GM12878 (cell line): ENCODE data around the gene STK16. TPM values are rescaled to one million over a fixed set of nuclear protein-coding genes. Genes with fewer than 3 reads are reported as not detected.
A peak's percentile ranks its signal among the peaks of the same experiment; 100 is the strongest.

ENCODE experiments used
- BMI1 ChIP-seq: fragments of 450-650 bp; IDR thresholded peaks from 2 replicates; pipeline ENCODE4 v1.6.1; 2016; ENCODE audit warnings: mild to moderate bottlenecking, moderate library complexity, borderline replicate concordance
- EED ChIP-seq: sonication (generic); IDR thresholded peaks from 2 replicates; pipeline ENCODE4 v1.6.1; 2016; ENCODE audit warnings: antibody characterized with exemption, low read depth
- ESRRA ChIP-seq: IDR thresholded peaks from 2 replicates; pipeline ENCODE4 v1.6.1; 2012; ENCODE audit warnings: mild to moderate bottlenecking, low read length, improper control_type of control experiment
- GATAD2B ChIP-seq: fragments of 450-650 bp; conservative IDR thresholded peaks from 2 replicates; pipeline ENCODE4 v1.6.1; 2017; ENCODE audit warnings: low read depth, mild to moderate bottlenecking, moderate library complexity
- HDAC2 ChIP-seq: fragments of 200-600 bp; sonication (generic); IDR thresholded peaks from 2 replicates; pipeline ENCODE4 v1.6.1; 2017
- HDAC6 ChIP-seq: fragments of 200-600 bp; sonication (generic); IDR thresholded peaks from one replicate; pipeline ENCODE4 v1.8.0; 2017; ENCODE audit warnings: antibody characterized with exemption; ENCODE audit not compliant: unreplicated experiment
- HDGF ChIP-seq: fragments of 450-650 bp; IDR thresholded peaks from 2 replicates; pipeline ENCODE4 v1.6.1; 2016; ENCODE audit warnings: antibody characterized with exemption
- IRF5 ChIP-seq: fragments of 450-650 bp; IDR thresholded peaks from 2 replicates; pipeline ENCODE4 v1.6.1; 2017; ENCODE audit warnings: borderline replicate concordance
- KAT2A ChIP-seq: conservative IDR thresholded peaks from 2 replicates; pipeline ENCODE4 v1.6.1; 2011; ENCODE audit warnings: low read depth, low read length; ENCODE audit not compliant: control insufficient read depth
- MTA3 ChIP-seq: IDR thresholded peaks from 2 replicates; pipeline ENCODE4 v1.6.1; 2012; ENCODE audit warnings: low read length, inconsistent platforms, borderline replicate concordance
- MYC ChIP-seq: IDR thresholded peaks from 2 replicates; pipeline ENCODE4 v1.6.1; 2011; ENCODE audit warnings: mild to moderate bottlenecking, low read length, moderate library complexity, inconsistent platforms; ENCODE audit not compliant: insufficient read depth, insufficient replicate concordance, insufficient read length, severe bottlenecking
- NRF1 ChIP-seq: conservative IDR thresholded peaks from 2 replicates; pipeline ENCODE4 v1.6.1; 2011; ENCODE audit warnings: mild to moderate bottlenecking, low read depth, low read length, improper control_type of control experiment
- POLR2AphosphoS5 ChIP-seq: IDR thresholded peaks from 2 replicates; pipeline ENCODE4 v1.6.1; 2011; ENCODE audit warnings: mild to moderate bottlenecking, low read length, inconsistent platforms
- RB1 ChIP-seq: fragments of 450-650 bp; formaldehyde crosslinking; IDR thresholded peaks from 2 replicates; pipeline ENCODE4 v1.6.1; 2017; ENCODE audit warnings: mild to moderate bottlenecking, borderline replicate concordance
- RBBP5 ChIP-seq: fragments of 200-600 bp; sonication (generic); conservative IDR thresholded peaks from 2 replicates; pipeline ENCODE4 v1.6.1; 2016
- RELA ChIP-seq: fragments of 450-650 bp; IDR thresholded peaks from 2 replicates; pipeline ENCODE4 v1.8.0; 2014; ENCODE audit warnings: borderline replicate concordance; ENCODE audit not compliant: partially characterized antibody
- RUNX3 ChIP-seq: IDR thresholded peaks from 2 replicates; pipeline ENCODE4 v1.6.1; 2012; ENCODE audit warnings: low read length, inconsistent platforms
- SMC3 ChIP-seq: IDR thresholded peaks from 2 replicates; pipeline ENCODE4 v1.6.1; 2011; ENCODE audit warnings: low read length, improper control_type of control experiment, borderline replicate concordance
- SRF ChIP-seq, 2 experiments: IDR thresholded peaks; 2 replicates each; pipeline ENCODE4 v1.6.1; 2011; ENCODE audit warnings: low read depth in 2 of 2, low read length in 2 of 2, mild to moderate bottlenecking in 1 of 2, moderate library complexity in 1 of 2
- STAT3 ChIP-seq: IDR thresholded peaks from 2 replicates; pipeline ENCODE4 v1.6.1; 2011; ENCODE audit warnings: low read depth, low read length, improper control_type of control experiment
- TARDBP ChIP-seq: IDR thresholded peaks from 2 replicates; pipeline ENCODE4 v1.6.1; 2016; ENCODE audit warnings: borderline replicate concordance
- ZBED1 ChIP-seq: IDR thresholded peaks from 2 replicates; pipeline ENCODE4 v1.6.1; 2016; ENCODE audit warnings: borderline replicate concordance
- polyA plus RNA-seq, 11 experiments: library from polyadenylated mRNA; depleted of rRNA in 4 of 11; unstranded in 6 of 11; stranded (reverse) in 5 of 11; fragments of >200 nt; fragmentation: Nextera tagmentation in 4 of 11; fragmentation: Illumina TruSeq in 1 of 11; extraction: Ambion mirVana in 4 of 11; extraction: Trizol in 1 of 11; gene quantifications; 1 replicate in 1 of 11; 2 replicates in 10 of 11; pipeline versions ENCODE4 v1.2.1 to v1.2.3, GENCODE V29; 2011 to 2016; ENCODE audit warnings: inconsistent platforms in 2 of 11, missing spikeins in 2 of 11, low read depth in 1 of 11
- total RNA-seq, 4 experiments: library from RNA; depleted of rRNA in 3 of 4; stranded (reverse); fragments of >200 nt in 3 of 4; fragmentation: Illumina TruSeq in 1 of 4; extraction: Trizol in 1 of 4; gene quantifications; 2 replicates each; pipeline versions ENCODE4 v1.2.1 to v1.2.3, GENCODE V29; 2013 to 2021
- TF ChIP-seq, protein P1 (sequence below): fragments of 450-650 bp; IDR thresholded peaks from 2 replicates; pipeline ENCODE4 v1.6.1; 2016; ENCODE audit warnings: mild to moderate bottlenecking, moderate library complexity, borderline replicate concordance

Gene STK16
- total and polyA plus RNA-seq, 10 of the 15 experiments (the other 5 are each of a cell fraction or from before 2014, with no cell fraction given): 4.3 to 50.1 (median 17.9) TPM

DNA sequence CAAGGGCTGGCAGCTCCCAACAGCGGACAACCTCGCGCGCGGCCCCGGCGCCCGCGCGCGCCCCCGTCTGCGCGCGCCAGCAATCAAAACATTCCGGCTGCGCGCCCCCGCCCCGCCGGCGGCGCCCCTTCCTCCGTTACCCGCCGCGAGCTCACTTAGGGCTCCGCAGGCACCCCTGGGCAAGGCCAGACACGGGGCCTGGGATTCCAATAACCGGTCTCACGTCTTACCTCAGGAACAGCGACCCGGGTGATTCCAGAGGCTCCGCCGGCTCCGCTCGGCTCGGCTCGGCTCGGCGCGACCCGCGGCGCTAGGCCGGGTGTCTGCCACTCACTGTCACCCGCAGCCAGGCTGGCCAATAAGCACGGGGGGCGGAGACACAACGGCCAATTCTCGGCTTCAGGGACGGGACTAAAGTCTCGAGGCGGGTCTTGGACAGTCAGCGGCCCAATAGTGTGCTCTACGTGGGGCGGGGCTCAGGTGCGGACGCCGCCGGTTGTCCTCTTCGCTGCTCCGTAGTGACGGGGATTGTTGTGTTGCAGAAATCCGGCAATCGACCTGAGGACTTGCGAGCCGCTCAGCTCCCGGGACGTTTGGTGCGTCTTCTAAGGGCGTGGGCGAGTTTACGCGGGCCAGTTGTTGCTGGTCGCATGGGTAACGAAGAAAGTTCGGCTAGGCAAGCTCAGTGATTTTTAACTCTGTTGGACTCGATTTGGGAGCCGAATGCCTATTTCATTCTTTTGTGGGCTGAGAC lies 15.8 kb upstream of the STK16 start, which contains the start of the genes ANKZF1 and ATG9A (continued):
- TF ChIP-seq NRF1 (0 out of 2 replicates have a peak, but pooled peaks have one; percentile 12), HDGF (no peak; the same call in 1 of the 2 replicates), GATAD2B (0 out of 2 replicates have a peak, but pooled peaks have one; percentile 48), MYC (peak; percentile 41), SMC3 (no peak), RB1 (peak; percentile 89), SRF (IDR thresholded peaks at IDR 0.05; ENCODE audit: low read depth in 2 of 2, low read length in 2 of 2) (no peak), HDAC2 (0 out of 2 replicates have a peak, but pooled peaks have one; percentile 59), BMI1 (no peak), RBBP5 (no peak), ZBED1 (no peak), ESRRA (0 out of 2 replicates have a peak, but pooled peaks have one; percentile 15), RELA (peak; percentile 61), MTA3 (no peak), KAT2A (no peak), TARDBP (peak; percentile 46; the same call in 1 of the 2 replicates), HDAC6 (no peak), EED (no peak), RUNX3 (no peak), STAT3 (no peak), POLR2AphosphoS5 (peak; percentile 90), IRF5 (no peak)
- TF ChIP-seq, protein P1, sequence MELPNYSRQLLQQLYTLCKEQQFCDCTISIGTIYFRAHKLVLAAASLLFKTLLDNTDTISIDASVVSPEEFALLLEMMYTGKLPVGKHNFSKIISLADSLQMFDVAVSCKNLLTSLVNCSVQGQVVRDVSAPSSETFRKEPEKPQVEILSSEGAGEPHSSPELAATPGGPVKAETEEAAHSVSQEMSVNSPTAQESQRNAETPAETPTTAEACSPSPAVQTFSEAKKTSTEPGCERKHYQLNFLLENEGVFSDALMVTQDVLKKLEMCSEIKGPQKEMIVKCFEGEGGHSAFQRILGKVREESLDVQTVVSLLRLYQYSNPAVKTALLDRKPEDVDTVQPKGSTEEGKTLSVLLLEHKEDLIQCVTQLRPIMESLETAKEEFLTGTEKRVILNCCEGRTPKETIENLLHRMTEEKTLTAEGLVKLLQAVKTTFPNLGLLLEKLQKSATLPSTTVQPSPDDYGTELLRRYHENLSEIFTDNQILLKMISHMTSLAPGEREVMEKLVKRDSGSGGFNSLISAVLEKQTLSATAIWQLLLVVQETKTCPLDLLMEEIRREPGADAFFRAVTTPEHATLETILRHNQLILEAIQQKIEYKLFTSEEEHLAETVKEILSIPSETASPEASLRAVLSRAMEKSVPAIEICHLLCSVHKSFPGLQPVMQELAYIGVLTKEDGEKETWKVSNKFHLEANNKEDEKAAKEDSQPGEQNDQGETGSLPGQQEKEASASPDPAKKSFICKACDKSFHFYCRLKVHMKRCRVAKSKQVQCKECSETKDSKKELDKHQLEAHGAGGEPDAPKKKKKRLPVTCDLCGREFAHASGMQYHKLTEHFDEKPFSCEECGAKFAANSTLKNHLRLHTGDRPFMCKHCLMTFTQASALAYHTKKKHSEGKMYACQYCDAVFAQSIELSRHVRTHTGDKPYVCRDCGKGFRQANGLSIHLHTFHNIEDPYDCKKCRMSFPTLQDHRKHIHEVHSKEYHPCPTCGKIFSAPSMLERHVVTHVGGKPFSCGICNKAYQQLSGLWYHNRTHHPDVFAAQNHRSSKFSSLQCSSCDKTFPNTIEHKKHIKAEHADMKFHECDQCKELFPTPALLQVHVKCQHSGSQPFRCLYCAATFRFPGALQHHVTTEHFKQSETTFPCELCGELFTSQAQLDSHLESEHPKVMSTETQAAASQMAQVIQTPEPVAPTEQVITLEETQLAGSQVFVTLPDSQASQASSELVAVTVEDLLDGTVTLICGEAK: no peak
